ENCODE data around the gene MAGOH.
"Not testable (repeated sequence)": the region's sequence is repeated elsewhere in the genome, so short reads cannot be mapped to it uniquely, and the experiment has no call there.

MAGOH gene

GRCh38 chr1:53207726-53208125 is 30.6 kb downstream of the MAGOH start:
- H3K79me2 ChIP-seq (ENCODE audit: low read length), result no peaks in the 10 kb centered on the region
- H3K27me3 ChIP-seq (ENCODE audit: low read depth, low read length), result no peaks in the 10 kb centered on the region
- no peak overlapping the region for H3K4me3 ChIP-seq (ENCODE audit: low read length)
- H3K4me2 ChIP-seq (ENCODE audit: low read length), result no peak overlapping the region
- 0 out of 2 replicates have a peak, but pooled peaks cover 3% of the 10 kb centered on the region for H3K9me3 ChIP-seq (ENCODE audit: insufficient read depth, low read length)
- no peak overlapping the region for H2AFZ ChIP-seq (ENCODE audit: low read depth, low read length)
- H4K20me1 ChIP-seq (ENCODE audit: insufficient read depth, low read length), result no peaks in the 10 kb centered on the region
- H3K27ac ChIP-seq (ENCODE audit: low read length), result no peak overlapping the region
- TF ChIP-seq EZH2phosphoT487 (IDR thresholded peaks at IDR 0.05; ENCODE audit: low read depth) (no peak), CTCF (IDR thresholded peaks at IDR 0.05; ENCODE audit: low read depth, low read length) (no peak)
- H3K9ac ChIP-seq (ENCODE audit: low read length), result no peak overlapping the region
- H3K36me3 ChIP-seq (replicated peaks; ENCODE audit: low read depth, low read length), result peaks cover 53% of the 10 kb centered on the region
- H3K4me1 ChIP-seq (ENCODE audit: low read length), result no peaks in the 10 kb centered on the region

- H3K36me3 ChIP-seq (replicated peaks; ENCODE audit: low read depth, low read length), result peaks cover 59% of the 10 kb centered on the region
- no peaks in the 10 kb centered on the region for H3K79me2 ChIP-seq (ENCODE audit: low read length)
- H4K20me1 ChIP-seq (ENCODE audit: insufficient read depth, low read length), result no peaks in the 10 kb centered on the region
- H3K9ac ChIP-seq (ENCODE audit: low read length), result no peak overlapping the region
- H3K9me3 ChIP-seq (ENCODE audit: insufficient read depth, low read length), result 0 out of 2 replicates have a peak, but pooled peaks cover 3% of the 10 kb centered on the region
- H3K4me1 ChIP-seq (ENCODE audit: low read length), result no peaks in the 10 kb centered on the region
- H3K27ac ChIP-seq (ENCODE audit: low read length), result no peak overlapping the region
- no peak overlapping the region for H3K4me3 ChIP-seq (ENCODE audit: low read length)
- no peak for TF ChIP-seq EZH2phosphoT487 (IDR thresholded peaks at IDR 0.05; ENCODE audit: low read depth)
- TF ChIP-seq CTCF (IDR thresholded peaks at IDR 0.05; ENCODE audit: low read depth, low read length), result no peak
- H3K4me2 ChIP-seq (ENCODE audit: low read length), result no peak overlapping the region
- H2AFZ ChIP-seq (ENCODE audit: low read depth, low read length), result no peak overlapping the region
- H3K27me3 ChIP-seq (ENCODE audit: low read depth, low read length), result no peaks in the 10 kb centered on the region
Measured at GRCh38 chr1:53206735-53207379, 31.5 kb downstream of the MAGOH start.

- not testable (repeated sequence) for H3K4me1 ChIP-seq (ENCODE audit: low read length); H3K4me2 ChIP-seq (ENCODE audit: low read length); H3K9me3 ChIP-seq (ENCODE audit: insufficient read depth, low read length); H4K20me1 ChIP-seq (ENCODE audit: insufficient read depth, low read length); H3K4me3 ChIP-seq (ENCODE audit: low read length); H2AFZ ChIP-seq (ENCODE audit: low read depth, low read length); H3K9ac ChIP-seq (ENCODE audit: low read length); H3K27me3 ChIP-seq (ENCODE audit: low read depth, low read length); H3K79me2 ChIP-seq (ENCODE audit: low read length); H3K27ac ChIP-seq (ENCODE audit: low read length)
- H3K36me3 ChIP-seq (replicated peaks; ENCODE audit: low read depth, low read length), result peaks cover 58% of the 10 kb centered on the region
Measured at GRCh38 chr1:53206083-53206685, 32.1 kb downstream of the MAGOH start.

- not testable (repeated sequence) for H3K27ac ChIP-seq (ENCODE audit: low read length); H3K4me3 ChIP-seq (ENCODE audit: low read length); H3K79me2 ChIP-seq (ENCODE audit: low read length); H3K4me2 ChIP-seq (ENCODE audit: low read length); H3K9me3 ChIP-seq (ENCODE audit: insufficient read depth, low read length); H3K9ac ChIP-seq (ENCODE audit: low read length); H3K27me3 ChIP-seq (ENCODE audit: low read depth, low read length); H3K4me1 ChIP-seq (ENCODE audit: low read length); H2AFZ ChIP-seq (ENCODE audit: low read depth, low read length); H4K20me1 ChIP-seq (ENCODE audit: insufficient read depth, low read length)
- H3K36me3 ChIP-seq (replicated peaks; ENCODE audit: low read depth, low read length), result peaks cover 56% of the 10 kb centered on the region
Measured at GRCh38 chr1:53205496-53205895, 32.8 kb downstream of the MAGOH start.

GRCh38 chr1:53203466-53203865 is 34.9 kb downstream of the MAGOH start:
- Histone ChIP-seq H3K36me3 (replicated peaks; ENCODE audit: low read depth, low read length) (peaks cover 52% of the 10 kb centered on the region), H3K27me3 (ENCODE audit: low read depth, low read length) (no peaks in the 10 kb centered on the region), H2AFZ (ENCODE audit: low read depth, low read length) (no peak overlapping the region), H3K79me2 (ENCODE audit: low read length) (no peaks in the 10 kb centered on the region), H3K4me3 (ENCODE audit: low read length) (no peak overlapping the region), H3K4me2 (ENCODE audit: low read length) (no peak overlapping the region), H3K27ac (ENCODE audit: low read length) (no peak overlapping the region), H3K9ac (ENCODE audit: low read length) (no peak overlapping the region), H4K20me1 (ENCODE audit: insufficient read depth, low read length) (no peaks in the 10 kb centered on the region), H3K9me3 (ENCODE audit: insufficient read depth, low read length) (0 out of 2 replicates have a peak, but pooled peaks cover 3% of the 10 kb centered on the region), H3K4me1 (ENCODE audit: low read length) (no peaks in the 10 kb centered on the region)
- TF ChIP-seq CTCF (IDR thresholded peaks at IDR 0.05; ENCODE audit: low read depth, low read length) (no peak), EZH2phosphoT487 (IDR thresholded peaks at IDR 0.05; ENCODE audit: low read depth) (no peak)
